ENCODE data around the gene SNX27. TPM values are rescaled to one million over a fixed set of nuclear protein-coding genes. Genes with fewer than 3 reads are reported as not detected.

Gene SNX27
- total RNA-seq, 4 donors from 2014 or later = 37.0 to 43.7 (median 40.9) TPM

GRCh38 chr1:151713874-151714273, 102.0 kb downstream of the SNX27 start:
- H3K27ac ChIP-seq = no peak overlapping the region
- in situ Hi-C loops (cut with MboI; ENCODE audit: low sequenced_read_pairs in 4 of 4) (no loop called here), intact Hi-C loops (cut with DNase I; ENCODE audit: low total_unique reads) (no loop called here)
- no peak overlapping the region for H3K4me3 ChIP-seq
- no peaks in the 10 kb centered on the region for H3K36me3 ChIP-seq
- H3K27me3 ChIP-seq = peaks cover 13 to 28% (median 23%) of the 10 kb centered on the region in 3 donors
- ATAC-seq (no peak), DNase-seq (no peak)
- TF ChIP-seq CTCF (IDR thresholded peaks at IDR 0.05 in 4 of 5, conservative IDR thresholded peaks at IDR 0.05 in 1 of 5) (no peak), POLR2A (IDR thresholded peaks at IDR 0.05) (no peak)
- H3K4me1 ChIP-seq = peaks cover 0 to 6% of the 10 kb centered on the region in 2 donors
- no peaks in the 10 kb centered on the region for H3K9me3 ChIP-seq

GRCh38 chr1:151714820-151715725, 103.2 kb downstream of the SNX27 start:
- ATAC-seq (no peak), DNase-seq (no peak)
- H3K4me1 ChIP-seq = peaks cover 0 to 7% of the 10 kb centered on the region in 2 donors
- in situ Hi-C loops (cut with MboI; ENCODE audit: low sequenced_read_pairs in 4 of 4) (no loop called here), intact Hi-C loops (cut with DNase I; ENCODE audit: low total_unique reads) (no loop called here)
- H3K9me3 ChIP-seq = no peaks in the 10 kb centered on the region
- H3K27ac ChIP-seq = no peak overlapping the region
- no peak overlapping the region for H3K4me3 ChIP-seq
- no peak for TF ChIP-seq CTCF (IDR thresholded peaks at IDR 0.05 in 4 of 5, conservative IDR thresholded peaks at IDR 0.05 in 1 of 5)
- no peak for TF ChIP-seq POLR2A (IDR thresholded peaks at IDR 0.05)
- no peaks in the 10 kb centered on the region for H3K36me3 ChIP-seq
- peaks cover 13 to 28% (median 23%) of the 10 kb centered on the region in 3 donors for H3K27me3 ChIP-seq

- peaks cover 13 to 28% (median 23%) of the 10 kb centered on the region in 3 donors for H3K27me3 ChIP-seq
- DNase-seq (no peak), ATAC-seq (no peak)
- intact Hi-C loops (cut with DNase I; ENCODE audit: low total_unique reads) (no loop called here), in situ Hi-C loops (cut with MboI; ENCODE audit: low sequenced_read_pairs in 4 of 4) (no loop called here)
- TF ChIP-seq CTCF (IDR thresholded peaks at IDR 0.05 in 4 of 5, conservative IDR thresholded peaks at IDR 0.05 in 1 of 5) (no peak), POLR2A (IDR thresholded peaks at IDR 0.05) (no peak)
- H3K36me3 ChIP-seq = no peaks in the 10 kb centered on the region
- no peak overlapping the region for H3K4me3 ChIP-seq
- H3K4me1 ChIP-seq = peaks cover 0 to 13% of the 10 kb centered on the region in 2 donors
- no peak overlapping the region for H3K27ac ChIP-seq
- H3K9me3 ChIP-seq = no peaks in the 10 kb centered on the region
Measured at GRCh38 chr1:151715726-151716404, 104.0 kb downstream of the SNX27 start.

GRCh38 chr1:151716405-151716762, 104.5 kb downstream of the SNX27 start:
- H3K27me3 ChIP-seq = peaks cover 13 to 28% (median 23%) of the 10 kb centered on the region in 3 donors
- intact Hi-C loops (cut with DNase I; ENCODE audit: low total_unique reads) = no loop called here
- no peak for TF ChIP-seq POLR2A (IDR thresholded peaks at IDR 0.05)
- TF ChIP-seq CTCF (IDR thresholded peaks at IDR 0.05 in 4 of 5, conservative IDR thresholded peaks at IDR 0.05 in 1 of 5) = no peak

More at GRCh38 chr1:151716405-151716762, 104.5 kb downstream of the SNX27 start:
- in situ Hi-C loops (cut with MboI; ENCODE audit: low sequenced_read_pairs in 4 of 4) = no loop called here
- H3K36me3 ChIP-seq = no peaks in the 10 kb centered on the region
- H3K27ac ChIP-seq = no peak overlapping the region
- no peak for DNase-seq
- peaks cover under 1 to 13% of the 10 kb centered on the region in 2 donors for H3K4me1 ChIP-seq
- H3K9me3 ChIP-seq = no peaks in the 10 kb centered on the region
- no peak overlapping the region for H3K4me3 ChIP-seq
- no peak for ATAC-seq

Data from gastrocnemius medialis (tissue), 4 donors.